Activated CD4-positive, alpha-beta T cell treated with anti-CD3 and anti-CD28 coated beads, Interleukin-2, amount 50 U/mL, for 48 hours (primary cell): ENCODE results near the gene NR2E3.

ENCODE experiments used
- DNase-seq, 2 experiments: peaks; one replicate each; pipeline ENCODE4 v3.0.0-alpha.2; 2020

Gene NR2E3

GRCh38 chr15:71810256-71811035, at the start of gene NR2E3:
Gene NR2E3, plus strand, starts transcription at chr15:71810554. Its CDS starts 190 bp downstream, at chr15:71810744.
- DNase-seq: no peak

GRCh38 chr15:71760852-71761251, 49.5 kb upstream of the NR2E3 start:
- DNase-seq: no peak

GRCh38 chr15:71761649-71762048, 48.7 kb upstream of the NR2E3 start:
- DNase-seq: no peak

GRCh38 chr15:71768184-71768583, 42.2 kb upstream of the NR2E3 start:
- DNase-seq: no peak

- DNase-seq: no peak
These were observed 37.0 kb upstream of the NR2E3 start for GRCh38 chr15:71773206-71773859.

GRCh38 chr15:71775856-71776255, 34.5 kb upstream of the NR2E3 start:
- no peak for DNase-seq

GRCh38 chr15:71776304-71776703, 34.0 kb upstream of the NR2E3 start:
- DNase-seq: no peak

- DNase-seq: no peak
These were observed 33.0 kb upstream of the NR2E3 start for GRCh38 chr15:71777216-71777943.

GRCh38 chr15:71779073-71779797, 31.1 kb upstream of the NR2E3 start:
- DNase-seq: no peak

GRCh38 chr15:71780115-71780976, 30.0 kb upstream of the NR2E3 start:
- peak; percentile 27 to 34 for DNase-seq

GRCh38 chr15:71781179-71781964, 29.0 kb upstream of the NR2E3 start:
- DNase-seq: peak in 1 of 2 experiments; percentile 20

- no peak for DNase-seq
These were observed 28.4 kb upstream of the NR2E3 start for GRCh38 chr15:71781965-71782265.

GRCh38 chr15:71782422-71783165, 27.8 kb upstream of the NR2E3 start:
- no peak for DNase-seq

- peak; percentile 7 to 21 for DNase-seq
These were observed 25.6 kb upstream of the NR2E3 start for GRCh38 chr15:71784719-71785118.

- no peak for DNase-seq
These were observed 24.4 kb upstream of the NR2E3 start for GRCh38 chr15:71785996-71786395.

GRCh38 chr15:71786673-71787072, 23.7 kb upstream of the NR2E3 start:
- DNase-seq: no peak

GRCh38 chr15:71788646-71789579, 21.4 kb upstream of the NR2E3 start:
- DNase-seq: no peak

GRCh38 chr15:71789616-71790015, 20.7 kb upstream of the NR2E3 start:
- no peak for DNase-seq

- DNase-seq: no peak
These were observed 20.3 kb upstream of the NR2E3 start for GRCh38 chr15:71790081-71790480.
